Muscle layer of duodenum (tissue), 2 donors: ENCODE results near the gene PDZRN4.

Source experiments
- H3K27ac ChIP-seq: one replicate; pipeline ENCODE4 v1.7.0; 2013; ENCODE audit warnings: mild to moderate bottlenecking, low read length
- H3K27me3 ChIP-seq: one replicate; pipeline ENCODE4 v1.7.0; 2013; ENCODE audit warnings: low read depth, mild to moderate bottlenecking, control low read depth, low read length
- H3K36me3 ChIP-seq, 2 donors: one replicate each; pipeline ENCODE4 v1.7.0; 2013; ENCODE audit warnings: low read length in 2 of 2, control low read depth in 1 of 2, mild to moderate bottlenecking in 1 of 2; ENCODE audit not compliant: insufficient read depth in 2 of 2, control insufficient read depth in 1 of 2
- H3K4me1 ChIP-seq, 2 donors: one replicate each; pipeline ENCODE4 v1.7.0; 2013; ENCODE audit warnings: low read length in 2 of 2, mild to moderate bottlenecking in 2 of 2, control low read depth in 1 of 2, moderate library complexity in 1 of 2; ENCODE audit not compliant: insufficient read depth in 2 of 2, control insufficient read depth in 1 of 2
- H3K4me3 ChIP-seq, 2 donors: one replicate each; pipeline ENCODE4 v1.7.0; 2013; ENCODE audit warnings: low read length in 2 of 2, low read depth in 1 of 2, mild to moderate bottlenecking in 1 of 2
- H3K9me3 ChIP-seq, 2 donors: one replicate each; pipeline ENCODE4 v1.7.0; 2013; ENCODE audit warnings: low read length in 2 of 2, control low read depth in 1 of 2, mild to moderate bottlenecking in 1 of 2; ENCODE audit not compliant: control insufficient read depth in 1 of 2
- donor health status: healthy.

The PDZRN4 gene

GRCh38 chr12:41479426-41479825 is 291.3 kb downstream of the PDZRN4 start:
- no peak overlapping the region for H3K4me3 ChIP-seq
- no peaks in the 10 kb centered on the region for H3K27me3 ChIP-seq
- H3K9me3 ChIP-seq = no peaks in the 10 kb centered on the region
- no peaks in the 10 kb centered on the region for H3K36me3 ChIP-seq
- no peak overlapping the region for H3K27ac ChIP-seq
- no peaks in the 10 kb centered on the region for H3K4me1 ChIP-seq

- Histone ChIP-seq H3K27me3 (no peaks in the 10 kb centered on the region), H3K4me1 (no peaks in the 10 kb centered on the region), H3K9me3 (no peaks in the 10 kb centered on the region), H3K36me3 (no peaks in the 10 kb centered on the region), H3K27ac (no peak overlapping the region), H3K4me3 (no peak overlapping the region)
Measured at GRCh38 chr12:41485203-41485602, 297.1 kb downstream of the PDZRN4 start.

GRCh38 chr12:41486718-41487117 is 298.6 kb downstream of the PDZRN4 start:
- Histone ChIP-seq H3K27ac (no peak overlapping the region), H3K36me3 (no peaks in the 10 kb centered on the region), H3K27me3 (no peaks in the 10 kb centered on the region), H3K4me1 (no peaks in the 10 kb centered on the region), H3K4me3 (no peak overlapping the region), H3K9me3 (no peaks in the 10 kb centered on the region)

GRCh38 chr12:41496009-41496408 is 307.9 kb downstream of the PDZRN4 start:
- Histone ChIP-seq H3K27ac (no peak overlapping the region), H3K36me3 (no peaks in the 10 kb centered on the region), H3K27me3 (no peaks in the 10 kb centered on the region), H3K4me1 (no peaks in the 10 kb centered on the region), H3K4me3 (no peak overlapping the region), H3K9me3 (no peaks in the 10 kb centered on the region)

- Histone ChIP-seq H3K27ac (no peak overlapping the region), H3K27me3 (no peaks in the 10 kb centered on the region), H3K4me3 (no peak overlapping the region), H3K36me3 (no peaks in the 10 kb centered on the region), H3K9me3 (no peaks in the 10 kb centered on the region), H3K4me1 (no peaks in the 10 kb centered on the region)
Measured at GRCh38 chr12:41497409-41497808, 309.3 kb downstream of the PDZRN4 start.

- no peak overlapping the region for H3K27ac ChIP-seq
- H3K4me3 ChIP-seq = no peak overlapping the region
- peaks cover 0 to 5% of the 10 kb centered on the region in 2 donors for H3K36me3 ChIP-seq
- no peaks in the 10 kb centered on the region for H3K4me1 ChIP-seq
- no peaks in the 10 kb centered on the region for H3K27me3 ChIP-seq
- H3K9me3 ChIP-seq = no peaks in the 10 kb centered on the region
Measured at GRCh38 chr12:41504976-41505375, 316.9 kb downstream of the PDZRN4 start.

- Histone ChIP-seq H3K4me3 (no peak overlapping the region), H3K27me3 (no peaks in the 10 kb centered on the region), H3K9me3 (no peaks in the 10 kb centered on the region), H3K4me1 (no peaks in the 10 kb centered on the region), H3K36me3 (peaks cover 0 to 5% of the 10 kb centered on the region in 2 donors), H3K27ac (no peak overlapping the region)
Measured at GRCh38 chr12:41507286-41507685, 319.2 kb downstream of the PDZRN4 start.

GRCh38 chr12:41509271-41510055 is 321.3 kb downstream of the PDZRN4 start:
- H3K4me1 ChIP-seq = peaks cover 3 to 4% of the 10 kb centered on the region in 2 donors
- H3K36me3 ChIP-seq = peaks cover 0 to 5% of the 10 kb centered on the region in 2 donors
- H3K9me3 ChIP-seq = no peaks in the 10 kb centered on the region
- no peaks in the 10 kb centered on the region for H3K27me3 ChIP-seq
- H3K4me3 ChIP-seq = no peak overlapping the region
- H3K27ac ChIP-seq = no peak overlapping the region

GRCh38 chr12:41510470-41510869 is 322.4 kb downstream of the PDZRN4 start:
- no peak overlapping the region for H3K4me3 ChIP-seq
- H3K4me1 ChIP-seq = peaks cover 3 to 4% of the 10 kb centered on the region in 2 donors
- peaks cover 0 to 5% of the 10 kb centered on the region in 2 donors for H3K36me3 ChIP-seq
- no peak overlapping the region for H3K27ac ChIP-seq
- no peaks in the 10 kb centered on the region for H3K27me3 ChIP-seq
- no peaks in the 10 kb centered on the region for H3K9me3 ChIP-seq

GRCh38 chr12:41511247-41511646 is 323.1 kb downstream of the PDZRN4 start:
- Histone ChIP-seq H3K4me1 (peaks cover 3 to 4% of the 10 kb centered on the region in 2 donors), H3K9me3 (no peaks in the 10 kb centered on the region), H3K4me3 (no peak overlapping the region), H3K36me3 (peaks cover 0 to 5% of the 10 kb centered on the region in 2 donors), H3K27ac (no peak overlapping the region), H3K27me3 (no peaks in the 10 kb centered on the region)

- H3K27ac ChIP-seq = no peak overlapping the region
- H3K4me1 ChIP-seq = peaks cover 3 to 4% of the 10 kb centered on the region in 2 donors
- no peaks in the 10 kb centered on the region for H3K36me3 ChIP-seq
- no peaks in the 10 kb centered on the region for H3K9me3 ChIP-seq
- H3K27me3 ChIP-seq = no peaks in the 10 kb centered on the region
- H3K4me3 ChIP-seq = no peak overlapping the region
Measured at GRCh38 chr12:41512497-41512896, 324.4 kb downstream of the PDZRN4 start.
